Heart left ventricle (tissue), 16 donors: Measurements from ENCODE around the gene PACSIN1. TPM values are rescaled to one million over a fixed set of nuclear protein-coding genes. Genes with fewer than 3 reads are reported as not detected.

Experiments used
- ATAC-seq, 4 donors: fragments of 200-7000 bp; cut with Tn5 transposase; one replicate each; pipeline ENCODE4 v1.9.1; 2020 to 2022; ENCODE audit warnings: moderate library complexity in 4 of 4, mild to moderate bottlenecking in 3 of 4, moderate number of reproducible peaks in 1 of 4
- DNase-seq, 5 donors: peaks; one replicate each; pipeline ENCODE4 v3.0.0-alpha.2; 2020
- H3K27ac ChIP-seq, 12 donors: fragments of 200-600 bp; sonication (generic) in 4 of 12; one replicate each; pipeline versions ENCODE4 v1.5.0 to v1.8.0; 2016 to 2022; ENCODE audit warnings: mild to moderate bottlenecking in 2 of 12
- H3K27me3 ChIP-seq, 9 donors: fragments of 200-600 bp; sonication (generic) in 2 of 9; one replicate each; pipeline versions ENCODE4 v1.5.1 to v1.8.0; 2016 to 2022; ENCODE audit warnings: mild to moderate bottlenecking in 3 of 9
- H3K36me3 ChIP-seq, 9 donors: fragments of 200-600 bp; sonication (generic) in 2 of 9; one replicate each; pipeline versions ENCODE4 v1.5.0 to v1.8.0; 2018 to 2022; ENCODE audit warnings: mild to moderate bottlenecking in 2 of 9
- H3K4me1 ChIP-seq, 12 donors: fragments of 200-600 bp; sonication (generic) in 4 of 12; one replicate each; pipeline versions ENCODE4 v1.5.0 to v1.8.0; 2016 to 2022; ENCODE audit warnings: mild to moderate bottlenecking in 3 of 12
- H3K4me3 ChIP-seq, 12 donors: fragments of 200-600 bp; sonication (generic) in 4 of 12; one replicate each; pipeline versions ENCODE4 v1.5.0 to v1.8.0; 2017 to 2022; ENCODE audit warnings: mild to moderate bottlenecking in 9 of 12, moderate library complexity in 4 of 12
- H3K9me3 ChIP-seq, 12 donors: fragments of 200-600 bp; sonication (generic) in 4 of 12; one replicate each; pipeline versions ENCODE4 v1.5.0 to v1.8.0; 2016 to 2022; ENCODE audit warnings: mild to moderate bottlenecking in 1 of 12
- CTCF ChIP-seq, 12 donors: fragments of 200-600 bp; sonication (generic) in 4 of 12; IDR thresholded peaks; one replicate each; pipeline versions ENCODE4 v1.5.0 to v1.8.0; 2018 to 2022; ENCODE audit warnings: antibody characterized with exemption in 12 of 12, mild to moderate bottlenecking in 5 of 12
- POLR2A ChIP-seq, 2 donors: fragments of 450-650 bp; IDR thresholded peaks; one replicate each; pipeline ENCODE4 v1.6.1; 2017; ENCODE audit warnings: antibody characterized with exemption in 2 of 2, mild to moderate bottlenecking in 2 of 2, moderate library complexity in 2 of 2
- WGBS, 4 donors: extraction: QIAGEN DNeasy Blood & Tissue Kit in 2 of 4; methylation state at CpG; one replicate each; pipeline versions ENCODE4 v1.1.5 to v1.1.7; 2013 to 2018; 5-methylcytosine and 5-hydroxymethylcytosine counted together
- intact Hi-C, 10 donors: fragments of 100-400 bp; cut with DNase I; formaldehyde crosslinking; loops; one replicate each; pipeline versions ENCODE4 v1.11.1 to v1.14.2; 2022
- polyA plus RNA-seq, 2 donors: library from polyadenylated mRNA; stranded (reverse); fragments of 200-250 nt; gene quantifications; one replicate each; pipeline ENCODE4 v1.2.3, GENCODE V29; 2013
- total RNA-seq, 9 donors: library from RNA; depleted of rRNA in 2 of 9; stranded (reverse); fragments of >200 nt in 2 of 9; fragmentation: NEBNext Ultra II Directional in 3 of 9; extraction: Animal tissue kit (Norgen Biotek cat#: 25700) in 3 of 9; gene quantifications; one replicate each; pipeline versions ENCODE4 v1.1.0 to v1.2.4, GENCODE V29; 2016 to 2023
- donor health status: ischemic (EF 13 %, LVEDD 7.1; RV severe dilation, severe dysfunction).
- donor health status: healthy with polysubstance abuse.
- donor health status: DM: no; HTN: yes; CAD: no.
- donor health status: DM: no; HTN: no; CAD: no.
- donor health status: ischemic (EF 25% LVEDD 6.9; RV normal size, moderate dysfunction).
- donor health status: ischemic (EF 25% LVEDD 5.7; RV mildly dilated, moderate dysfunction).
- donor health status: healthy.
- donor health status: DM: yes; HTN: yes; CAD: no.
- donor health status: ischemic (EF 35%, LVEDD 5.7; RV mildly dilated, moderate dysfunction).
- donor health status: nonischemic (EF 11% LVEDD 7.7; RV severe dilation, severe dysfunction).
- donor health status: DM: yes; HTN: yes; CAD: no.
- donor health status: PGD.
- donor health status: ischemic (EF 29% LVEDD 5.4; RV normal size, mild dysfunction).
- donor health status: nonischemic (EF 23%, LVEDD 6.1; RV moderate dilation, normal function).

The PACSIN1 gene
- total and polyA plus RNA-seq, 11 donors: 1.6 to 12.7 (median 6.0) TPM

DNA sequence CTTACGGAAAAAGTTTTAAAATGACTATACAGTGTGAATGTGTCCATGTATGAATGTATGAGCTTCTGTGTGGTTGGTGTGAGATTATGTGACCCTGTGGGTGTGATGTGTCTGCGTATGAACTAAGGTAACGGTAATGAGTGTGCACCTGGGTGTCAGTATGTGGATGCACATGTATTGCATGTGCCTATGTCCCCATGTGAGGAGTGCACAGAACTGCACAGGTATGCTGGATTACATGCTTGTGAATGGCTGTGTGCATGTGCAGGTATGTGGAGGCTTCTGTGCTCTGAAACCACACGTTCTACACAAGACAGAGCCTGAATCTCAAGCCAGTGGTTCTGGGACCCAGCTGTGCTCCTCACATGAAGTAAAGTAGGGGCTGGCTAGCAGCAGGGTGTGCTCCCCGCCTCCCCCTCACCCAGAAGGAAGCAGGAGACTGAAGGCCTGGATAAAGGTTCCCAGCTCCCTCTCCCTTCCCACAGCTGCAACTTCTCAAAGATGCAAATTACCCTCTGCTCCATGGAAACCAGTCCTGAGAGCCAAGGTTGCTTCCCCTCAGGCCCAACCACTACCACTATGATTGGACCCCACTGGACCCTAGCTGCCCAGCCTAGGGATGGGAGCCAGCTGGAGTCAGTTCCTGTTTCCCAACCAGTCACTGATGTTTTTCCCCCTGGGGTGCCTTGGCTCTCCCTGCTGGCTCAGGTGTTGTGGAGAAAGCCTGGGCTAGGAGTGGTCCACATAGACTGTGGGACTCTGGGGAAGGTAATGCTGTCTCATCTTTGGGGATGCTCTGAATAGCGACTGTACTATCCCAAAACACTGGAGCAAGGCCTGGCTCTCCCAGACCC is 115.1 kb downstream of the PACSIN1 start:
- H3K4me1 ChIP-seq: peaks cover 0 to 22% (median 10%) of the 10 kb centered on the region in 12 donors
- intact Hi-C loops: no loop called here
- H3K9me3 ChIP-seq: no peaks in the 10 kb centered on the region
- no peaks in the 10 kb centered on the region for H3K27me3 ChIP-seq
- DNase-seq (no peak), ATAC-seq (no peak)
- WGBS, 4 donors: 86 to 88% (median 88%) methylated on average over 6 of the region's 6 CpGs
- H3K36me3 ChIP-seq: no peaks in the 10 kb centered on the region
- H3K27ac ChIP-seq: no peak overlapping the region
- H3K4me3 ChIP-seq: no peak overlapping the region
- TF ChIP-seq CTCF (IDR thresholded peaks at IDR 0.05) (no peak), POLR2A (IDR thresholded peaks at IDR 0.05) (no peak)

- intact Hi-C loops: no loop called here
- WGBS, 4 donors: 93 to 100% (median 94%) methylated on average over 4 of the region's 4 CpGs
- TF ChIP-seq CTCF (IDR thresholded peaks at IDR 0.05): no peak
- TF ChIP-seq POLR2A (IDR thresholded peaks at IDR 0.05): no peak
Measured at GRCh38 chr6:34581561-34581920, 115.7 kb downstream of the PACSIN1 start.

GRCh38 chr6:34583461-34583860 is 117.6 kb downstream of the PACSIN1 start:
- H3K4me3 ChIP-seq: no peak overlapping the region
- no peaks in the 10 kb centered on the region for H3K27me3 ChIP-seq
- peaks cover 0 to 20% (median 10%) of the 10 kb centered on the region in 9 donors for H3K36me3 ChIP-seq
- no peaks in the 10 kb centered on the region for H3K9me3 ChIP-seq
- H3K4me1 ChIP-seq: peaks cover 0 to 34% (median 10%) of the 10 kb centered on the region in 12 donors
- WGBS, 4 donors: 89 to 94% (median 91%) methylated on average over 6 of the region's 6 CpGs; no CpG with 5 or more reads in 1 of the 4 donors
- intact Hi-C loops: no loop called here
- no peak for TF ChIP-seq POLR2A (IDR thresholded peaks at IDR 0.05)
- peak in 3 of 12 donors; percentile 10 to 39 (median 19) for TF ChIP-seq CTCF (IDR thresholded peaks at IDR 0.05)
- no peak overlapping the region for H3K27ac ChIP-seq
- ATAC-seq: no peak
- no peak for DNase-seq

More at GRCh38 chr6:34581561-34581920, 115.7 kb downstream of the PACSIN1 start:
- H3K27ac ChIP-seq: no peak overlapping the region
- peaks cover 0 to 28% (median 10%) of the 10 kb centered on the region in 12 donors for H3K4me1 ChIP-seq
- peaks cover 0 to 3% (median 0%) of the 10 kb centered on the region in 9 donors for H3K36me3 ChIP-seq
- no peaks in the 10 kb centered on the region for H3K27me3 ChIP-seq
- H3K9me3 ChIP-seq: no peaks in the 10 kb centered on the region
- ATAC-seq (no peak), DNase-seq (no peak)
- no peak overlapping the region for H3K4me3 ChIP-seq

DNA sequence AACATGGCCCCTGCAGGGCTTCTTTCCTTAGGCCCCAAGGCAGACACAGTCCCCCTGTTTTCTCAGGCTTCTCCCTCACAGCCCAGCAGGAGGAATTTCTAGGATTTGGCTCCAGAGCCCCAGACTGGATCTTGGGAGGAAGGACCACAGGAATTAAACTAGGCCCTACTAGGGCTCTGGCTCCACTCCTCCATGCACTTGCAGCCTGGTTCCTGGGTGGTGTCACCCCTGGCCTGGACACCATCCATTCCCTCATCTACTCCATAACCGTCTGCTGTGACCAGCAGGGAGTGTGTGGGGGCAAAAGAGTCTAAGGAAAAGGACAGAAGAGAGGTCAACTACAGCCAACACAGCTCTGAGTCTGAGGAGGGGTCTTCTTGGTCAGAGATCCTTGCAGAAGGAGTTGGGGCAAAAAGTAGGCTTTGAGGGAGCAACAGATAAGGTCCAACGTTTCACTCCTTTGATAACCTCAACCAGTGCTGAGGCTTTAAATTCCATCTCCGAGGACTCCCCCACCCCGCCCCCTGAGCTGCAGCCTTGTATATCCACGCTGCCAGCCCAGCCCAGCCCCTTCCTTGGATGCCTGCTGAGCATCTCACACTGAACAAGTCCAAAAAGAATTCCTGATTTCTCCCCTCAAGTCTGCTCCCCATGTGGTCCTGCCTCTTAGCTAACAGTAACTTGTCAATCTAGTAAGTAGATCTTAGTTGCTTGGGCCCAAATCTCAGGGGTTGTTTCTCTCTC is 118.2 kb downstream of the PACSIN1 start:
- no peak for ATAC-seq
- 67 to 74% (median 73%) methylated on average over 5 of the region's 5 CpGs for WGBS, 4 donors

More for the DNA sequence above, 118.2 kb downstream of the PACSIN1 start:
- DNase-seq: no peak
- H3K4me1 ChIP-seq: peaks cover 0 to 34% (median 10%) of the 10 kb centered on the region in 12 donors
- intact Hi-C loops: no loop called here
- no peak overlapping the region for H3K4me3 ChIP-seq
- TF ChIP-seq CTCF (IDR thresholded peaks at IDR 0.05) (no peak), POLR2A (IDR thresholded peaks at IDR 0.05) (no peak)
- peaks cover 0 to 25% (median 16%) of the 10 kb centered on the region in 9 donors for H3K36me3 ChIP-seq
- no peaks in the 10 kb centered on the region for H3K27me3 ChIP-seq
- no peaks in the 10 kb centered on the region for H3K9me3 ChIP-seq
- no peak overlapping the region for H3K27ac ChIP-seq
